GM12878 (cell line): ENCODE data around the gene OSM. TPM values are rescaled to one million over a fixed set of nuclear protein-coding genes. Genes with fewer than 3 reads are reported as not detected.

Experiments
- BACH1 ChIP-seq: fragments of 450-650 bp; IDR thresholded peaks from 2 replicates; pipeline ENCODE4 v1.6.1; 2017; ENCODE audit warnings: mild to moderate bottlenecking, borderline replicate concordance
- CBFB ChIP-seq: IDR thresholded peaks from 2 replicates; pipeline ENCODE4 v1.6.1; 2016; ENCODE audit warnings: antibody characterized with exemption, low read depth
- CEBPZ ChIP-seq: fragments of 150-350 bp; IDR thresholded peaks from 2 replicates; pipeline ENCODE4 v1.6.1; 2016; ENCODE audit warnings: low read depth, low read length
- CHD1 ChIP-seq: IDR thresholded peaks from 2 replicates; pipeline ENCODE4 v1.6.1; 2012; ENCODE audit warnings: low read depth, low read length, improper control_type of control experiment
- DPF2 ChIP-seq: fragments of 450-650 bp; IDR thresholded peaks from 2 replicates; pipeline ENCODE4 v1.6.1; 2017; ENCODE audit warnings: mild to moderate bottlenecking
- EP300 ChIP-seq, 2 experiments: fragments of 150-350 bp in 1 of 2; IDR thresholded peaks; 2 replicates each; pipeline ENCODE4 v1.6.1; 2011 to 2012; ENCODE audit warnings: low read depth in 2 of 2, low read length in 2 of 2, borderline replicate concordance in 1 of 2, improper control_type of control experiment in 1 of 2, inconsistent platforms in 1 of 2; ENCODE audit not compliant: control insufficient read depth in 1 of 2
- FOXM1 ChIP-seq: IDR thresholded peaks from 2 replicates; pipeline ENCODE4 v1.6.1; 2012; ENCODE audit warnings: low read depth, mild to moderate bottlenecking, inconsistent platforms, low read length, moderate library complexity
- HDAC2 ChIP-seq: fragments of 200-600 bp; sonication (generic); IDR thresholded peaks from 2 replicates; pipeline ENCODE4 v1.6.1; 2017
- IKZF1 ChIP-seq: fragments of 450-650 bp; conservative IDR thresholded peaks from 2 replicates; pipeline ENCODE4 v1.6.1; 2017; ENCODE audit warnings: antibody characterized with exemption, mild to moderate bottlenecking
- KDM1A ChIP-seq: fragments of 200-600 bp; sonication (generic); IDR thresholded peaks from 2 replicates; pipeline ENCODE4 v1.6.1; 2016; ENCODE audit warnings: borderline replicate concordance
- MLLT1 ChIP-seq: fragments of 450-650 bp; IDR thresholded peaks from 2 replicates; pipeline ENCODE4 v1.6.1; 2016; ENCODE audit warnings: mild to moderate bottlenecking
- NFYA ChIP-seq: IDR thresholded peaks from 2 replicates; pipeline ENCODE4 v1.6.1; 2011; ENCODE audit warnings: low read depth, mild to moderate bottlenecking, low read length, improper control_type of control experiment, borderline replicate concordance
- NFYB ChIP-seq: IDR thresholded peaks from 2 replicates; pipeline ENCODE4 v1.6.1; 2011; ENCODE audit warnings: low read depth, mild to moderate bottlenecking, low read length, improper control_type of control experiment, moderate library complexity; ENCODE audit not compliant: insufficient read depth
- NR2C2 ChIP-seq: IDR thresholded peaks from 2 replicates; pipeline ENCODE4 v1.6.1; 2011; ENCODE audit warnings: borderline replicate concordance, low read depth; ENCODE audit not compliant: control insufficient read depth, insufficient read length
- PAX5 ChIP-seq: IDR thresholded peaks from 2 replicates; pipeline ENCODE4 v1.6.1; 2011; ENCODE audit warnings: low read depth, low read length, borderline replicate concordance
- RB1 ChIP-seq: fragments of 450-650 bp; formaldehyde crosslinking; IDR thresholded peaks from 2 replicates; pipeline ENCODE4 v1.6.1; 2017; ENCODE audit warnings: mild to moderate bottlenecking, borderline replicate concordance
- SMAD1 ChIP-seq: fragments of 450-650 bp; IDR thresholded peaks from 2 replicates; pipeline ENCODE4 v1.6.1; 2018; ENCODE audit warnings: mild to moderate bottlenecking, low read depth; ENCODE audit not compliant: partially characterized antibody
- SP1 ChIP-seq: IDR thresholded peaks from one replicate; pipeline ENCODE4 v1.6.1; 2011; ENCODE audit warnings: low read depth, low read length
- SPI1 ChIP-seq: IDR thresholded peaks from 2 replicates; pipeline ENCODE4 v1.6.1; 2011; ENCODE audit warnings: low read depth, mild to moderate bottlenecking, low read length, moderate library complexity, borderline replicate concordance; ENCODE audit not compliant: insufficient read depth
- STAT3 ChIP-seq: IDR thresholded peaks from 2 replicates; pipeline ENCODE4 v1.6.1; 2011; ENCODE audit warnings: low read depth, low read length, improper control_type of control experiment
- SUZ12 ChIP-seq: fragments of 200-600 bp; sonication (generic); IDR thresholded peaks from one replicate; pipeline ENCODE4 v1.6.1; 2018; ENCODE audit warnings: antibody characterized with exemption, mild to moderate bottlenecking; ENCODE audit not compliant: unreplicated experiment
- ZSCAN29 ChIP-seq: fragments of 450-650 bp; IDR thresholded peaks from 2 replicates; pipeline ENCODE4 v1.6.1; 2017; ENCODE audit warnings: mild to moderate bottlenecking, moderate library complexity
- polyA plus RNA-seq, 11 experiments: library from polyadenylated mRNA; depleted of rRNA in 4 of 11; unstranded in 6 of 11; stranded (reverse) in 5 of 11; fragments of >200 nt; fragmentation: Nextera tagmentation in 4 of 11; fragmentation: Illumina TruSeq in 1 of 11; extraction: Ambion mirVana in 4 of 11; extraction: Trizol in 1 of 11; gene quantifications; 1 replicate in 1 of 11; 2 replicates in 10 of 11; pipeline versions ENCODE4 v1.2.1 to v1.2.3, GENCODE V29; 2011 to 2016; ENCODE audit warnings: inconsistent platforms in 2 of 11, missing spikeins in 2 of 11, low read depth in 1 of 11
- total RNA-seq, 4 experiments: library from RNA; depleted of rRNA in 3 of 4; stranded (reverse); fragments of >200 nt in 3 of 4; fragmentation: Illumina TruSeq in 1 of 4; extraction: Trizol in 1 of 4; gene quantifications; 2 replicates each; pipeline versions ENCODE4 v1.2.1 to v1.2.3, GENCODE V29; 2013 to 2021
- TF ChIP-seq, protein P1 (sequence below): fragments of 450-650 bp; IDR thresholded peaks from 2 replicates; pipeline ENCODE4 v1.6.1; 2014; ENCODE audit warnings: mild to moderate bottlenecking
- TF ChIP-seq, protein P2 (sequence below): IDR thresholded peaks from 2 replicates; pipeline ENCODE4 v1.6.1; 2011; ENCODE audit warnings: borderline replicate concordance, low read depth, mild to moderate bottlenecking, moderate library complexity, low read length; ENCODE audit not compliant: insufficient read depth, poor library complexity, severe bottlenecking

The OSM gene
- total and polyA plus RNA-seq, 10 of the 15 experiments (the other 5 are each of a cell fraction or from before 2014, with no cell fraction given) = 0.06 to 1.4 (median 0.59) TPM

DNA sequence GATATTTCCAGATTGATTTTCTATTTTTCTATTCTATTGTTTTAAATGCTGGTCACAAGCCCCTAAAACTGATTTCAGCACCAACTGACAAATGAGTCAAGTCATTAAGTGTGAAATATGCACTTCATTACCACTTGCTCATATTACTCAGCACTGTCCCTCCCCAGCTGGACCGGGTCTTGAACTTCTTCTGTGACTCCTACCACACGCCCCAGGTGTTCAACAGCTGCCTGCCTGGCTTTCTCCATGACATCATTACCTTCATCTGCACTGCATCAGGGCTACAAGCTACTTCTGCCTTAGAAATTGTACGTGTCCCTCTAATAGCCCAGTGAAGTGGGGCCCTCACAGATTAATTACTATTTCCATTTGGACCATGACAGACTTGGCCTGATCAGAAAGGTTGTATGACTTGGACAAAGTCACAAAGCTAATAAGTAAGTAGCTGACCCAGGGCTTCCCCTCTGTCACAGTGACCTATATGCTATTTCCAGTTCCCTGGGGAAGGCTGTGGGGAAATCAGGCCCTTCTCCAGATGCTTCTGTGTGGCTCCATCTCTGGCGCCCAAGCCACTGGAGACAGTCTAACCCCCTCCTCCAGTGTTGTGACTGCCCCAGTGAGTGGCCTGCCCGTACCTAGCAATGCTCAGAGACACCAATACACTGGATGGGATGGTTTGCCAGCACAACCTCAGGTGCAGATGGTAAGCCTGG lies 42.0 kb upstream of the OSM start (continued):
- TF ChIP-seq, protein P1, sequence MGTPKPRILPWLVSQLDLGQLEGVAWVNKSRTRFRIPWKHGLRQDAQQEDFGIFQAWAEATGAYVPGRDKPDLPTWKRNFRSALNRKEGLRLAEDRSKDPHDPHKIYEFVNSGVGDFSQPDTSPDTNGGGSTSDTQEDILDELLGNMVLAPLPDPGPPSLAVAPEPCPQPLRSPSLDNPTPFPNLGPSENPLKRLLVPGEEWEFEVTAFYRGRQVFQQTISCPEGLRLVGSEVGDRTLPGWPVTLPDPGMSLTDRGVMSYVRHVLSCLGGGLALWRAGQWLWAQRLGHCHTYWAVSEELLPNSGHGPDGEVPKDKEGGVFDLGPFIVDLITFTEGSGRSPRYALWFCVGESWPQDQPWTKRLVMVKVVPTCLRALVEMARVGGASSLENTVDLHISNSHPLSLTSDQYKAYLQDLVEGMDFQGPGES = no peak
- no peak for TF ChIP-seq SUZ12
- TF ChIP-seq PAX5 = peak; percentile 72; the same call in 1 of the 2 replicates
- TF ChIP-seq NFYA = no peak
- no peak for TF ChIP-seq CHD1
- no peak for TF ChIP-seq RB1
- TF ChIP-seq CBFB = no peak
- no peak for TF ChIP-seq NFYB
- peak; percentile 57; the same call in 1 of the 2 replicates for TF ChIP-seq BACH1
- peak; percentile 62; the same call in 1 of the 2 replicates for TF ChIP-seq FOXM1
- no peak for TF ChIP-seq MLLT1
- TF ChIP-seq, protein P2, sequence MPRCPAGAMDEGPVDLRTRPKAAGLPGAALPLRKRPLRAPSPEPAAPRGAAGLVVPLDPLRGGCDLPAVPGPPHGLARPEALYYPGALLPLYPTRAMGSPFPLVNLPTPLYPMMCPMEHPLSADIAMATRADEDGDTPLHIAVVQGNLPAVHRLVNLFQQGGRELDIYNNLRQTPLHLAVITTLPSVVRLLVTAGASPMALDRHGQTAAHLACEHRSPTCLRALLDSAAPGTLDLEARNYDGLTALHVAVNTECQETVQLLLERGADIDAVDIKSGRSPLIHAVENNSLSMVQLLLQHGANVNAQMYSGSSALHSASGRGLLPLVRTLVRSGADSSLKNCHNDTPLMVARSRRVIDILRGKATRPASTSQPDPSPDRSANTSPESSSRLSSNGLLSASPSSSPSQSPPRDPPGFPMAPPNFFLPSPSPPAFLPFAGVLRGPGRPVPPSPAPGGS = peak; percentile 78
- TF ChIP-seq SP1 = no peak
- TF ChIP-seq ZSCAN29 = no peak
- no peak for TF ChIP-seq HDAC2
- TF ChIP-seq NR2C2 = no peak
- no peak for TF ChIP-seq SPI1
- TF ChIP-seq STAT3 = no peak
- TF ChIP-seq CEBPZ = no peak
- no peak for TF ChIP-seq SMAD1
- TF ChIP-seq KDM1A = no peak
- no peak for TF ChIP-seq IKZF1
- TF ChIP-seq DPF2 = peak; percentile 64; the same call in 1 of the 2 replicates
- peak in 1 of 2 experiments; percentile 70; a peak in 2 of 4 replicates for TF ChIP-seq EP300 (IDR thresholded peaks at IDR 0.05; ENCODE audit: borderline replicate concordance in 1 of 2, control insufficient read depth in 1 of 2, low read depth in 2 of 2, low read length in 2 of 2)
